ENCODE results near the gene C11orf24.

The C11orf24 gene

DNA sequence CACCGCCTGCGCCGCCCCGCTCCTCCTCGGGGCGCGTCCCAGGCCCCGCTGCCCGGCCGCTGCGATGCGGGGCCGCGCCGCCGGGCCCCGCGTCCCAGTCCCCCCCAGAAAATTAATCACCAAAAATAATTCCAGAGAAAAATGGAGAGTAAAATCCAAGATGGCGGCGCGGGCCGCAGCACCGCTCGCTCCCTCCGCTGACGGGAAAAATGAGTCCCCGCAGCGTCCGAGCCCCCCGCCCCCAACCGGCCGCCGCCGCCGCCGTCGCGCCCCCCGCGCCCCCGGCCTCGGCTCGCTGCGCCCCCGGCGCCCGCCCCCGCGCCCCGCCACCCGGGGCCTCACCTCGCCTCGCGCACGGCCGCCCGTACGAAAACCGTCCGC is 58.6 kb downstream of the C11orf24 start, which contains the start of gene KMT5B:
KMT5B (minus strand) TSS at position 162 of the 381 bp plus-strand sequence. CDS start 23,220 bp downstream, outside the sequence.
- Histone ChIP-seq H3K4me1 (ENCODE audit: insufficient read depth, low read length, poor library complexity, severe bottlenecking) (peaks cover 45% of the 10 kb centered on the region), H2AFZ (ENCODE audit: low read length) (peak within 1 kb of the TSS; percentile 99)

DNA sequence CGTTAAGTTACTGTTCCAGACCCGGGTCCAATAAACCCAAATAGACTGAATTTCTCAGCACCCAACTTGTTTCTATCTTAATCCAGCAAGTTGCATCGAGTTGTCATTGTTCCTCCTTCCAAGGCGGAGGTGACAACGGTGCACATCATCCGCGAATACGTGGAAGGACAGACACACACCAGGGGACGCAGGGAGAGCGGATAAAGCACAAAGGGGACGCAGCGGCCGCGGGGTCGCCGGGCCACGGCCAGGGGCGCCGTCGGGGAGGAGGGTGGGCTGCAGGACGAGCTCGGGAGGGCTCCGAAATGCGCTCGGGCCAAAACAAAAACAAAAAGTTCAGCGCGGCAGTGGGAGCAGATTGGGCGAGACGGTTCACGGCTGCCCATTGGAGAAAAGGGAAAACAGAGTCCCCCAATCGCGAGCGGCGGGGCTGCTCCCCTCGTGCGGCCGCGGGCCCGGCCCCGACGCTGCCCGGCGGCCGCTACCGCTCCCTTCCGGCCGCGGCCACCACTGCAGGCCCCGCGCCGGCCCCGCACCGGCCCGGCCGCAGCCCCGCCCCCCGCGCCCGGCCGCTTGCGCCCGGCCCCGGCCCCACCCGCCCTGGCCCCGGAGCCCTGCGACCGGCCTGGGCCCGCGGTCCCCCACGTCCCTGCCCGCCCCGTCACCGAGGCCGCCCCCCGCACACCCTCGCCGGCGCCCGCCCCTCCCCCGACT is 59.2 kb downstream of the C11orf24 start:
- H2AFZ ChIP-seq (ENCODE audit: low read length) = peak overlapping the region; percentile 64; the same call in 1 of the 2 replicates
- peak overlapping the region; percentile 82 for H3K9ac ChIP-seq (ENCODE audit: low read depth, low read length, poor library complexity, severe bottlenecking)
- H3K4me3 ChIP-seq (ENCODE audit: low read length, poor library complexity, severe bottlenecking) = peak overlapping the region; percentile 84
- H4K20me1 ChIP-seq (ENCODE audit: insufficient read depth, low read length, poor library complexity, severe bottlenecking) = peaks cover 48% of the 10 kb centered on the region
- H3K27me3 ChIP-seq (ENCODE audit: insufficient read depth, low read length, poor library complexity, severe bottlenecking) = no peaks in the 10 kb centered on the region
- H3F3A ChIP-seq (ENCODE audit: low read depth) = peaks cover 3% of the 10 kb centered on the region; the same call in 1 of the 2 replicates
- H3K79me2 ChIP-seq (ENCODE audit: insufficient read depth, low read length) = peaks cover 51% of the 10 kb centered on the region
- no peaks in the 10 kb centered on the region for H3K9me3 ChIP-seq (ENCODE audit: insufficient read depth, low read depth, low read length)
- H3K4me2 ChIP-seq (ENCODE audit: low read depth, low read length, poor library complexity, severe bottlenecking) = peak overlapping the region; percentile 91
- no peaks in the 10 kb centered on the region for H3K36me3 ChIP-seq (ENCODE audit: insufficient read depth, low read length)
- peaks cover 45% of the 10 kb centered on the region for H3K4me1 ChIP-seq (ENCODE audit: insufficient read depth, low read length, poor library complexity, severe bottlenecking)
- H3K9me2 ChIP-seq (replicated peaks; ENCODE audit: low read depth, low read length) = no peaks in the 10 kb centered on the region
- no peak for TF ChIP-seq EZH2phosphoT487 (IDR thresholded peaks at IDR 0.05; ENCODE audit: borderline replicate concordance)
- TF ChIP-seq, protein P1, sequence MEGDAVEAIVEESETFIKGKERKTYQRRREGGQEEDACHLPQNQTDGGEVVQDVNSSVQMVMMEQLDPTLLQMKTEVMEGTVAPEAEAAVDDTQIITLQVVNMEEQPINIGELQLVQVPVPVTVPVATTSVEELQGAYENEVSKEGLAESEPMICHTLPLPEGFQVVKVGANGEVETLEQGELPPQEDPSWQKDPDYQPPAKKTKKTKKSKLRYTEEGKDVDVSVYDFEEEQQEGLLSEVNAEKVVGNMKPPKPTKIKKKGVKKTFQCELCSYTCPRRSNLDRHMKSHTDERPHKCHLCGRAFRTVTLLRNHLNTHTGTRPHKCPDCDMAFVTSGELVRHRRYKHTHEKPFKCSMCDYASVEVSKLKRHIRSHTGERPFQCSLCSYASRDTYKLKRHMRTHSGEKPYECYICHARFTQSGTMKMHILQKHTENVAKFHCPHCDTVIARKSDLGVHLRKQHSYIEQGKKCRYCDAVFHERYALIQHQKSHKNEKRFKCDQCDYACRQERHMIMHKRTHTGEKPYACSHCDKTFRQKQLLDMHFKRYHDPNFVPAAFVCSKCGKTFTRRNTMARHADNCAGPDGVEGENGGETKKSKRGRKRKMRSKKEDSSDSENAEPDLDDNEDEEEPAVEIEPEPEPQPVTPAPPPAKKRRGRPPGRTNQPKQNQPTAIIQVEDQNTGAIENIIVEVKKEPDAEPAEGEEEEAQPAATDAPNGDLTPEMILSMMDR (conservative IDR thresholded peaks at IDR 0.05; ENCODE audit: low read length) = no peak; the same call in 1 of the 2 replicates

More for the DNA sequence above, 58.6 kb downstream of the C11orf24 start, which contains the start of gene KMT5B:
- Histone ChIP-seq H3K9ac (ENCODE audit: low read depth, low read length, poor library complexity, severe bottlenecking) (peak within 1 kb of the TSS; percentile 86), H3K4me2 (ENCODE audit: low read depth, low read length, poor library complexity, severe bottlenecking) (peak within 1 kb of the TSS; percentile 91), H3F3A (ENCODE audit: low read depth) (peaks cover 3% of the 10 kb centered on the region; the same call in 1 of the 2 replicates), H3K9me3 (ENCODE audit: insufficient read depth, low read depth, low read length) (no peaks in the 10 kb centered on the region), H3K27me3 (ENCODE audit: insufficient read depth, low read length, poor library complexity, severe bottlenecking) (no peaks in the 10 kb centered on the region), H3K4me3 (ENCODE audit: low read length, poor library complexity, severe bottlenecking) (peak within 1 kb of the TSS; percentile 88), H3K9me2 (replicated peaks; ENCODE audit: low read depth, low read length) (no peaks in the 10 kb centered on the region), H3K36me3 (ENCODE audit: insufficient read depth, low read length) (no peaks in the 10 kb centered on the region), H4K20me1 (ENCODE audit: insufficient read depth, low read length, poor library complexity, severe bottlenecking) (peaks cover 44% of the 10 kb centered on the region), H3K79me2 (ENCODE audit: insufficient read depth, low read length) (peaks cover 46% of the 10 kb centered on the region)
- no peak for TF ChIP-seq EZH2phosphoT487 (IDR thresholded peaks at IDR 0.05; ENCODE audit: borderline replicate concordance)
- TF ChIP-seq, protein P1 (conservative IDR thresholded peaks at IDR 0.05; ENCODE audit: low read length) = no peak

DNA sequence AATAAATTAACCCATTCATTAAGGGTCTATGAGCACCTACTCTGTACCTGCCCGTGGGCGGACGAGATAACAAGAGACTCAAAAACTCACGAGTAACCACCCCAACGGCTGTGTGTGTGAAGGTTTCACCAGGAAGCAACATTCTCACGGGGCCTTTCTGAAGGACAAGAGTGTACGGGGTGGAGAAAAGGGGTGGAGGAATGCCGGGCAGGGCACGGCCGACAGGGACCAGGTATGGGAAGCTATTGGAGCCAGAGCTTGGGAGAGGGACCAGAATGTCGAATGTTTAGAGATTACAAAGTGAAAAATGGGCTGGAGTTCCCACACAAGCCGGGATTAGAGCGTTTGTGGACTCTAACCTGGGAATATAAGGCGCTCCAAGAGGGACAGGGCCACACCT is 60.2 kb downstream of the C11orf24 start:
- H3K9ac ChIP-seq (ENCODE audit: low read depth, low read length, poor library complexity, severe bottlenecking) = peak overlapping the region; percentile 82
- H3K4me3 ChIP-seq (ENCODE audit: low read length, poor library complexity, severe bottlenecking) = peak overlapping the region; percentile 84
- peaks cover 46% of the 10 kb centered on the region for H3K4me1 ChIP-seq (ENCODE audit: insufficient read depth, low read length, poor library complexity, severe bottlenecking)
- H2AFZ ChIP-seq (ENCODE audit: low read length) = no peak overlapping the region
- H3K4me2 ChIP-seq (ENCODE audit: low read depth, low read length, poor library complexity, severe bottlenecking) = peak overlapping the region; percentile 91
- H4K20me1 ChIP-seq (ENCODE audit: insufficient read depth, low read length, poor library complexity, severe bottlenecking) = peaks cover 58% of the 10 kb centered on the region
- H3F3A ChIP-seq (ENCODE audit: low read depth) = peaks cover 3% of the 10 kb centered on the region; the same call in 1 of the 2 replicates
- TF ChIP-seq, protein P1 (conservative IDR thresholded peaks at IDR 0.05; ENCODE audit: low read length) = no peak
- no peak for TF ChIP-seq EZH2phosphoT487 (IDR thresholded peaks at IDR 0.05; ENCODE audit: borderline replicate concordance)
- peaks cover 61% of the 10 kb centered on the region for H3K79me2 ChIP-seq (ENCODE audit: insufficient read depth, low read length)
- H3K27me3 ChIP-seq (ENCODE audit: insufficient read depth, low read length, poor library complexity, severe bottlenecking) = no peaks in the 10 kb centered on the region
- H3K9me3 ChIP-seq (ENCODE audit: insufficient read depth, low read depth, low read length) = no peaks in the 10 kb centered on the region
- no peaks in the 10 kb centered on the region for H3K36me3 ChIP-seq (ENCODE audit: insufficient read depth, low read length)
- H3K9me2 ChIP-seq (replicated peaks; ENCODE audit: low read depth, low read length) = no peaks in the 10 kb centered on the region

Measured in Loucy (cell line).